Sigmoid colon (tissue), 7 donors: ENCODE results near the gene M6PR. TPM values are rescaled to one million over a fixed set of nuclear protein-coding genes. Genes with fewer than 3 reads are reported as not detected.

Experiments
- DNase-seq: peaks from one replicate; pipeline ENCODE4 v3.0.0-alpha.2; 2019
- H3K27ac ChIP-seq, 4 donors: fragments of 200-600 bp; sonication (generic); one replicate each; pipeline ENCODE4 v1.5.1; 2016 to 2019; ENCODE audit warnings: mild to moderate bottlenecking in 1 of 4
- H3K27me3 ChIP-seq, 3 donors: fragments of 200-600 bp; sonication (generic); one replicate each; pipeline ENCODE4 v1.5.1; 2019; ENCODE audit warnings: mild to moderate bottlenecking in 1 of 3
- H3K36me3 ChIP-seq, 4 donors: fragments of 200-600 bp; sonication (generic); one replicate each; pipeline ENCODE4 v1.5.1; 2016 to 2019
- H3K4me1 ChIP-seq, 4 donors: fragments of 200-600 bp; sonication (generic); one replicate each; pipeline ENCODE4 v1.5.1; 2017 to 2019
- H3K4me3 ChIP-seq, 4 donors: fragments of 200-600 bp; sonication (generic); one replicate each; pipeline ENCODE4 v1.5.1; 2017 to 2019; ENCODE audit warnings: mild to moderate bottlenecking in 2 of 4, moderate library complexity in 1 of 4
- H3K9me3 ChIP-seq, 4 donors: fragments of 200-600 bp in 3 of 4; sonication (generic) in 3 of 4; one replicate each; pipeline versions ENCODE4 v1.5.1 to v1.6.1; 2013 to 2019
- CTCF ChIP-seq, 4 experiments: fragments of 450-650 bp in 3 of 4; fragments of 200-600 bp in 1 of 4; IDR thresholded peaks; one replicate each; pipeline ENCODE4 v1.5.1; 2016 to 2019; ENCODE audit warnings: antibody characterized with exemption in 4 of 4, mild to moderate bottlenecking in 3 of 4, moderate library complexity in 2 of 4
- EP300 ChIP-seq, 4 donors: sonication (generic); formaldehyde crosslinking; IDR thresholded peaks; one replicate each; pipeline ENCODE4 v1.6.1; 2017; ENCODE audit warnings: antibody characterized with exemption in 4 of 4
- POLR2A ChIP-seq, 2 donors: fragments of 450-650 bp; IDR thresholded peaks; one replicate each; pipeline ENCODE4 v1.6.1; 2016; ENCODE audit warnings: antibody characterized with exemption in 2 of 2, mild to moderate bottlenecking in 2 of 2, moderate library complexity in 2 of 2
- POLR2AphosphoS5 ChIP-seq, 4 donors: sonication (generic); formaldehyde crosslinking; IDR thresholded peaks; one replicate each; pipeline ENCODE4 v1.6.1; 2017; ENCODE audit warnings: antibody characterized with exemption in 4 of 4
- WGBS, 2 donors: extraction: QIAGEN DNeasy Blood & Tissue Kit; methylation state at CpG; one replicate each; pipeline ENCODE4 v1.1.7; 2013; 5-methylcytosine and 5-hydroxymethylcytosine counted together
- intact Hi-C: fragments of 100-400 bp; cut with DNase I; formaldehyde crosslinking; loops from one replicate; pipeline ENCODE4 v1.15.1; 2023
- polyA plus RNA-seq, 3 donors: library from polyadenylated mRNA; stranded (reverse); fragments of 200-250 nt; gene quantifications; one replicate each; pipeline ENCODE4 v1.2.3, GENCODE V29; 2013
- total RNA-seq, 4 donors: library from RNA; depleted of rRNA; stranded (reverse); fragments of >200 nt; gene quantifications; one replicate each; pipeline ENCODE4 v1.1.0, GENCODE V29; 2016
- donor health status: healthy with polysubstance abuse.
- donor health status: Bipolar disorder and iron deficiency.
- donor health status: healthy.

The M6PR gene
- total and polyA plus RNA-seq, 7 donors = 18.0 to 97.0 (median 63.5) TPM

- peaks cover 0 to 5% (median 0%) of the 10 kb centered on the region in 4 donors for H3K4me1 ChIP-seq
- DNase-seq = no peak
- intact Hi-C loops = no loop called here
- no peaks in the 10 kb centered on the region for H3K27me3 ChIP-seq
- no peak overlapping the region for H3K27ac ChIP-seq
- TF ChIP-seq CTCF (IDR thresholded peaks at IDR 0.05) (no peak), POLR2A (IDR thresholded peaks at IDR 0.05) (no peak), POLR2AphosphoS5 (IDR thresholded peaks at IDR 0.05) (no peak), EP300 (IDR thresholded peaks at IDR 0.05) (no peak)
- 58 to 63% methylated on average over 6 of the region's 6 CpGs for WGBS, 2 donors
- H3K36me3 ChIP-seq = no peaks in the 10 kb centered on the region
- no peak overlapping the region for H3K4me3 ChIP-seq
- H3K9me3 ChIP-seq = no peaks in the 10 kb centered on the region
Observed at GRCh38 chr12:8991371-8992345, 42.2 kb upstream of the M6PR start.

GRCh38 chr12:8989413-8989812 is 40.0 kb upstream of the M6PR start, which contains the start of gene KLRG1:
TSS of gene KLRG1 (plus strand) at chr12:8989546. CDS start at chr12:8989636, 90 bp downstream.
- no peaks in the 10 kb centered on the region for H3K27me3 ChIP-seq
- no peak within 1 kb of the TSS for H3K27ac ChIP-seq
- H3K4me3 ChIP-seq = no peak within 1 kb of the TSS
- H3K9me3 ChIP-seq = no peaks in the 10 kb centered on the region
- 55 to 84% methylated on average over 2 of the region's 2 CpGs for WGBS, 2 donors
- TF ChIP-seq POLR2AphosphoS5 (IDR thresholded peaks at IDR 0.05) (no peak), CTCF (IDR thresholded peaks at IDR 0.05) (no peak), EP300 (IDR thresholded peaks at IDR 0.05) (no peak), POLR2A (IDR thresholded peaks at IDR 0.05) (no peak)
- no peaks in the 10 kb centered on the region for H3K4me1 ChIP-seq
- no peak for DNase-seq
- no peaks in the 10 kb centered on the region for H3K36me3 ChIP-seq
- intact Hi-C loops = no loop called here

- no peaks in the 10 kb centered on the region for H3K4me1 ChIP-seq
- no peaks in the 10 kb centered on the region for H3K27me3 ChIP-seq
- H3K27ac ChIP-seq = no peak overlapping the region
- H3K4me3 ChIP-seq = no peak overlapping the region
- intact Hi-C loops = no loop called here
- H3K36me3 ChIP-seq = no peaks in the 10 kb centered on the region
- WGBS, 2 donors = 66 to 69% methylated on average over 1 of the region's 1 CpG
- TF ChIP-seq POLR2A (IDR thresholded peaks at IDR 0.05) = no peak
- H3K9me3 ChIP-seq = no peaks in the 10 kb centered on the region
- DNase-seq = no peak
Observed at GRCh38 chr12:8987685-8988084, 38.2 kb upstream of the M6PR start.

- Histone ChIP-seq H3K27ac (no peak overlapping the region), H3K4me1 (no peaks in the 10 kb centered on the region), H3K9me3 (no peaks in the 10 kb centered on the region), H3K27me3 (no peaks in the 10 kb centered on the region), H3K4me3 (no peak overlapping the region), H3K36me3 (no peaks in the 10 kb centered on the region)
- DNase-seq = no peak
- intact Hi-C loops = no loop called here
- TF ChIP-seq POLR2A (IDR thresholded peaks at IDR 0.05) (no peak), EP300 (IDR thresholded peaks at IDR 0.05) (no peak), POLR2AphosphoS5 (IDR thresholded peaks at IDR 0.05) (no peak), CTCF (IDR thresholded peaks at IDR 0.05) (no peak)
Observed at GRCh38 chr12:8987163-8987562, 37.7 kb upstream of the M6PR start.

- no peak for DNase-seq
- Histone ChIP-seq H3K36me3 (no peaks in the 10 kb centered on the region), H3K27ac (no peak overlapping the region), H3K27me3 (no peaks in the 10 kb centered on the region), H3K9me3 (peaks cover 0 to 5% (median 0%) of the 10 kb centered on the region in 4 donors), H3K4me3 (no peak overlapping the region), H3K4me1 (no peaks in the 10 kb centered on the region)
- intact Hi-C loops = no loop called here
- TF ChIP-seq EP300 (IDR thresholded peaks at IDR 0.05) (no peak), POLR2AphosphoS5 (IDR thresholded peaks at IDR 0.05) (no peak), POLR2A (IDR thresholded peaks at IDR 0.05) (no peak), CTCF (IDR thresholded peaks at IDR 0.05) (no peak)
- WGBS, 2 donors = 88 to 89% methylated on average over 1 of the region's 1 CpG
Observed at GRCh38 chr12:8985213-8985754, 35.8 kb upstream of the M6PR start.
